Measurements from ENCODE around the gene FAM229B. TPM values are rescaled to one million over a fixed set of nuclear protein-coding genes. Genes with fewer than 3 reads are reported as not detected.
"Not testable (repeated sequence)": the region's sequence is repeated elsewhere in the genome, so short reads cannot be mapped to it uniquely, and the experiment has no call there.

Gene FAM229B
- total RNA-seq, 1 donor from 2014 or later, result 13.0 TPM

- Histone ChIP-seq H3K4me3 (ENCODE audit: low read depth, low read length) (no peak overlapping the region), H3K27me3 (ENCODE audit: control insufficient read depth, insufficient read depth, low read length) (no peaks in the 10 kb centered on the region), H3K36me3 (ENCODE audit: control insufficient read depth, insufficient read depth, low read length) (no peaks in the 10 kb centered on the region)
- TF ChIP-seq CTCF (IDR thresholded peaks at IDR 0.05; ENCODE audit: insufficient read depth, low read length, poor library complexity, severe bottlenecking), result no peak
- no peak for DNase-seq (ENCODE audit: low read depth)
Measured at GRCh38 chr6:112081569-112081968, 5.8 kb upstream of the FAM229B start.

- no peak overlapping the region for H3K4me3 ChIP-seq (ENCODE audit: low read depth, low read length)
- no peaks in the 10 kb centered on the region for H3K36me3 ChIP-seq (ENCODE audit: control insufficient read depth, insufficient read depth, low read length)
- no peak for TF ChIP-seq CTCF (IDR thresholded peaks at IDR 0.05; ENCODE audit: insufficient read depth, low read length, poor library complexity, severe bottlenecking)
Measured at GRCh38 chr6:112085286-112086065, 1.9 kb upstream of the FAM229B start.

GRCh38 chr6:112086744-112087135 lies 651 bp upstream of the FAM229B start:
- no peaks in the 10 kb centered on the region for H3K27me3 ChIP-seq (ENCODE audit: control insufficient read depth, insufficient read depth, low read length)
- no peaks in the 10 kb centered on the region for H3K36me3 ChIP-seq (ENCODE audit: control insufficient read depth, insufficient read depth, low read length)
- peak; percentile 25 for DNase-seq (ENCODE audit: low read depth)
- H3K4me3 ChIP-seq (ENCODE audit: low read depth, low read length), result peak overlapping the region; percentile 81
- peak; percentile 25 for TF ChIP-seq CTCF (IDR thresholded peaks at IDR 0.05; ENCODE audit: insufficient read depth, low read length, poor library complexity, severe bottlenecking)

More at GRCh38 chr6:112085286-112086065, 1.9 kb upstream of the FAM229B start:
- H3K27me3 ChIP-seq (ENCODE audit: control insufficient read depth, insufficient read depth, low read length), result no peaks in the 10 kb centered on the region
- no peak for DNase-seq (ENCODE audit: low read depth)

- peak overlapping the region; percentile 81 for H3K4me3 ChIP-seq (ENCODE audit: low read depth, low read length)
- TF ChIP-seq CTCF (IDR thresholded peaks at IDR 0.05; ENCODE audit: insufficient read depth, low read length, poor library complexity, severe bottlenecking), result no peak
- no peak for DNase-seq (ENCODE audit: low read depth)
Measured at GRCh38 chr6:112087916-112088315, 525 bp downstream of the FAM229B start.

GRCh38 chr6:112096901-112097300 lies 9.5 kb downstream of the FAM229B start:
- no peak for TF ChIP-seq CTCF (IDR thresholded peaks at IDR 0.05; ENCODE audit: insufficient read depth, low read length, poor library complexity, severe bottlenecking)
- no peak overlapping the region for H3K4me3 ChIP-seq (ENCODE audit: low read depth, low read length)
- no peaks in the 10 kb centered on the region for H3K27me3 ChIP-seq (ENCODE audit: control insufficient read depth, insufficient read depth, low read length)
- DNase-seq (ENCODE audit: low read depth), result no peak
- H3K36me3 ChIP-seq (ENCODE audit: control insufficient read depth, insufficient read depth, low read length), result no peaks in the 10 kb centered on the region

More at GRCh38 chr6:112087916-112088315, 525 bp downstream of the FAM229B start:
- Histone ChIP-seq H3K27me3 (ENCODE audit: control insufficient read depth, insufficient read depth, low read length) (no peaks in the 10 kb centered on the region), H3K36me3 (ENCODE audit: control insufficient read depth, insufficient read depth, low read length) (no peaks in the 10 kb centered on the region)

GRCh38 chr6:112100561-112100960 lies 13.2 kb downstream of the FAM229B start:
- no peak for TF ChIP-seq CTCF (IDR thresholded peaks at IDR 0.05; ENCODE audit: insufficient read depth, low read length, poor library complexity, severe bottlenecking)
- Histone ChIP-seq H3K36me3 (ENCODE audit: control insufficient read depth, insufficient read depth, low read length) (no peaks in the 10 kb centered on the region), H3K27me3 (ENCODE audit: control insufficient read depth, insufficient read depth, low read length) (no peaks in the 10 kb centered on the region), H3K4me3 (ENCODE audit: low read depth, low read length) (no peak overlapping the region)
- no peak for DNase-seq (ENCODE audit: low read depth)

- not testable (repeated sequence) for DNase-seq (ENCODE audit: low read depth); H3K4me3 ChIP-seq (ENCODE audit: low read depth, low read length); H3K36me3 ChIP-seq (ENCODE audit: control insufficient read depth, insufficient read depth, low read length); H3K27me3 ChIP-seq (ENCODE audit: control insufficient read depth, insufficient read depth, low read length)
Measured at GRCh38 chr6:112106026-112106425, 18.6 kb downstream of the FAM229B start.
